ENCODE results near the gene GLP2R. TPM values are rescaled to one million over a fixed set of nuclear protein-coding genes. Genes with fewer than 3 reads are reported as not detected.
A peak's percentile ranks its signal among the peaks of the same experiment; 100 is the strongest.

Gene GLP2R
- total and polyA plus RNA-seq, 12 donors: 0.09 to 0.41 (median 0.19) TPM; not detected in 2

GRCh38 chr17:9913476-9913875, 87.8 kb downstream of the GLP2R start:
- no peak for TF ChIP-seq CTCF (IDR thresholded peaks at IDR 0.05)
- intact Hi-C loops (cut with DNase I): no loop called here
- no peaks in the 10 kb centered on the region for H3K4me1 ChIP-seq
- ATAC-seq (no peak), DNase-seq (no peak)
- H3K4me3 ChIP-seq: no peak overlapping the region
- no peaks in the 10 kb centered on the region for H3K9me3 ChIP-seq
- WGBS, 2 donors: 89 to 91% methylated on average over 5 of the region's 5 CpGs
- H3K27me3 ChIP-seq: peaks cover 0 to 3% (median 0%) of the 10 kb centered on the region in 7 donors
- no peak overlapping the region for H3K27ac ChIP-seq
- H3K36me3 ChIP-seq: peaks cover 0 to 57% (median 18%) of the 10 kb centered on the region in 9 donors

- ATAC-seq (no peak), DNase-seq (no peak)
- peaks cover 0 to 81% (median 18%) of the 10 kb centered on the region in 9 donors for H3K36me3 ChIP-seq
- no peak overlapping the region for H3K4me3 ChIP-seq
- H3K27me3 ChIP-seq: no peaks in the 10 kb centered on the region
- intact Hi-C loops (cut with DNase I): loop anchor here in 1 of 10 donors (5.0 kb wide), 1 partner anchor 701 kb away; no protein-coding TSS in a partner anchor
- WGBS, 2 donors: 72 to 74% methylated on average over 8 of the region's 8 CpGs
- TF ChIP-seq CTCF (IDR thresholded peaks at IDR 0.05): no peak
- no peaks in the 10 kb centered on the region for H3K9me3 ChIP-seq
- H3K4me1 ChIP-seq: no peaks in the 10 kb centered on the region
- H3K27ac ChIP-seq: no peak overlapping the region
Measured at GRCh38 chr17:9916108-9916507, 90.4 kb downstream of the GLP2R start.

DNA sequence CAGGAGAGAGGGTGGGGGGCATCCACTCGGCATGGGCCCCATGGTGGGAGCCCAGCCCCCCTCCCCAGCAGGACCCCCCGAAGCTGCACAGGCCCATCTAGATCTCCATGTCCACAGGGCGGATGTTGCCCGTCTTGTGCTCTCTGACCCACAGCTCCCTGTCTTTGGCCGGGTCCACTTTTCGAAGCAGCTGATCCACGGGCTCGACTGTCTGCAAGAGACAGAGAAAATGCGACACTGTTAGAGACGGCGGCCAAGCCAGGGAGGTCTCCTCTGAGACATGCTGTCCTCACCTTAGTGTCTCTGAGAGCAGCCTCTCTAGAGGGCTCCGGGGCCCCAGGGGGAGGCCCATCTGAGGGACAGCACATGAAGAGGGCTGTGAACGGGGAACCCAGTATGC, 91.4 kb downstream of the GLP2R start:
- H3K36me3 ChIP-seq: peaks cover 0 to 91% (median 18%) of the 10 kb centered on the region in 9 donors
- WGBS, 2 donors: 80 to 82% methylated on average over 13 of the region's 13 CpGs
- ATAC-seq: peak in 1 of 8 donors; percentile 42

GRCh38 chr17:9917801-9918200, 92.1 kb downstream of the GLP2R start:
- Histone ChIP-seq H3K27ac (no peak overlapping the region), H3K36me3 (peaks cover 0 to 97% (median 18%) of the 10 kb centered on the region in 9 donors), H3K4me3 (no peak overlapping the region), H3K4me1 (no peaks in the 10 kb centered on the region), H3K27me3 (no peaks in the 10 kb centered on the region), H3K9me3 (no peaks in the 10 kb centered on the region)
- no peak for TF ChIP-seq CTCF (IDR thresholded peaks at IDR 0.05)
- intact Hi-C loops (cut with DNase I): loop anchor here in 1 of 10 donors (5.0 kb wide), 1 partner anchor 700 kb away; no protein-coding TSS in a partner anchor
- DNase-seq (no peak), ATAC-seq (no peak)
- 82 to 85% methylated on average over 19 of the region's 19 CpGs for WGBS, 2 donors

More for the DNA sequence above, 91.4 kb downstream of the GLP2R start:
- no peak for TF ChIP-seq CTCF (IDR thresholded peaks at IDR 0.05)
- DNase-seq: no peak
- no peaks in the 10 kb centered on the region for H3K9me3 ChIP-seq
- no peak overlapping the region for H3K27ac ChIP-seq
- H3K4me3 ChIP-seq: no peak overlapping the region
- intact Hi-C loops (cut with DNase I): loop anchor here in 1 of 10 donors (5.0 kb wide), 1 partner anchor 700 kb away; no protein-coding TSS in a partner anchor
- H3K27me3 ChIP-seq: no peaks in the 10 kb centered on the region
- no peaks in the 10 kb centered on the region for H3K4me1 ChIP-seq

All from heart right ventricle (tissue), 16 donors.